Thyroid gland (tissue), 4 donors: ENCODE results near the gene TADA3.
A peak's percentile ranks its signal among the peaks of the same experiment; 100 is the strongest.

Source experiments
- POLR2A ChIP-seq, 2 donors: fragments of 450-650 bp; IDR thresholded peaks; one replicate each; pipeline ENCODE4 v1.6.1; 2017; ENCODE audit warnings: antibody characterized with exemption in 2 of 2, mild to moderate bottlenecking in 2 of 2, moderate library complexity in 1 of 2
- TF ChIP-seq, protein P1 (sequence below), 6 experiments: fragments of 200-600 bp in 3 of 6; fragments of 450-650 bp in 3 of 6; sonication (generic) in 3 of 6; IDR thresholded peaks; one replicate each; pipeline ENCODE4 v1.5.1; 2016 to 2019; ENCODE audit warnings: antibody characterized with exemption in 6 of 6, mild to moderate bottlenecking in 2 of 6, inconsistent platforms in 1 of 6, moderate library complexity in 1 of 6

GRCh38 chr3:9809615-9810432 lies 17.6 kb upstream of the TADA3 start, which contains the start of gene TTLL3:
- TF ChIP-seq POLR2A (IDR thresholded peaks at IDR 0.05) = peak in 1 of 2 donors; percentile 72
- TF ChIP-seq, protein P1, sequence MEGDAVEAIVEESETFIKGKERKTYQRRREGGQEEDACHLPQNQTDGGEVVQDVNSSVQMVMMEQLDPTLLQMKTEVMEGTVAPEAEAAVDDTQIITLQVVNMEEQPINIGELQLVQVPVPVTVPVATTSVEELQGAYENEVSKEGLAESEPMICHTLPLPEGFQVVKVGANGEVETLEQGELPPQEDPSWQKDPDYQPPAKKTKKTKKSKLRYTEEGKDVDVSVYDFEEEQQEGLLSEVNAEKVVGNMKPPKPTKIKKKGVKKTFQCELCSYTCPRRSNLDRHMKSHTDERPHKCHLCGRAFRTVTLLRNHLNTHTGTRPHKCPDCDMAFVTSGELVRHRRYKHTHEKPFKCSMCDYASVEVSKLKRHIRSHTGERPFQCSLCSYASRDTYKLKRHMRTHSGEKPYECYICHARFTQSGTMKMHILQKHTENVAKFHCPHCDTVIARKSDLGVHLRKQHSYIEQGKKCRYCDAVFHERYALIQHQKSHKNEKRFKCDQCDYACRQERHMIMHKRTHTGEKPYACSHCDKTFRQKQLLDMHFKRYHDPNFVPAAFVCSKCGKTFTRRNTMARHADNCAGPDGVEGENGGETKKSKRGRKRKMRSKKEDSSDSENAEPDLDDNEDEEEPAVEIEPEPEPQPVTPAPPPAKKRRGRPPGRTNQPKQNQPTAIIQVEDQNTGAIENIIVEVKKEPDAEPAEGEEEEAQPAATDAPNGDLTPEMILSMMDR (IDR thresholded peaks at IDR 0.05) = peak in 1 of 6 experiments; percentile 5
